GM12872 (cell line): ENCODE results near the gene UTF1.

Experiments used
- TF ChIP-seq, protein P1 (sequence below): IDR thresholded peaks from 3 replicates; pipeline ENCODE4 v1.5.1; 2011; ENCODE audit warnings: low read depth, mild to moderate bottlenecking, low read length, moderate library complexity; ENCODE audit not compliant: insufficient read depth

Gene UTF1

DNA sequence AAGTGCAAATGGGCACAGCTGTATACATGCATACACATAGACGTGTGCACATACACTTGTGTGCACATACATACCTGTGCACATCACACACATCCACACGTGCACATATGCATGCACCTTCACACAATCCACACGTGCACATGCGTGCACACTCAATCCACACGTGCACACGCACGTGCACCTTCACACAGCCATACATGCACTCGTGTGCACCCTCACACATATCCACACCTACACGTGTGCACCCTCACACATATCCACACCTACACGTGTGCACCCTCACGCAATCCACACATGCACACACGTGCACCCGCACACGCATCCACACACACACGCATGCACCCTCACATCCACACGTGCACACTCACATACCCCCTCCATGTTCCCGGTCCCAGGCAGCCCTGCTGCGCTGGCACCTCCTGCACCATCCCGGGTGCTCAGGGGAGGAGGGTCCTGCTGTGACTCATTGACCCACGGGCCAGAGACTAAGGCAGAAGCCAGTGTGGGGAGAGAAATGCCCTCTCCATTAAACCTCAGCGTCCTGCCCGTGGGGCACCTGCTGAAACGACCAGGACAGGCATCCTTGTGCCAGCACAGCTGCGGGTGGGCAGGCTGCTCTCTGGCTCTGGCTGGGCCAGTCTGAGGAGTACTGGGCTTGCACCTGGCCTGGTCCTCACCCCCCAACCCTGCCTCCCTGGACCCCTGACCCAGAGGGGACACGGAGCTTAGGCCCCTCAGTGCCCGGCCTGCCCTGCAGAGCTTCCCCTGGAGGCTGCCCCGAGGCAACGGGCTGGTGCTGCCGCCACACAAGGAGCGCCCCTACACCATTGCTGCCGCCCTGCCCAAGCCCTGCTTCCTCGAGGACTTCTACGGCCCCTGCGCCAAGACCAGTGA is 17.8 kb upstream of the UTF1 start:
- TF ChIP-seq, protein P1, sequence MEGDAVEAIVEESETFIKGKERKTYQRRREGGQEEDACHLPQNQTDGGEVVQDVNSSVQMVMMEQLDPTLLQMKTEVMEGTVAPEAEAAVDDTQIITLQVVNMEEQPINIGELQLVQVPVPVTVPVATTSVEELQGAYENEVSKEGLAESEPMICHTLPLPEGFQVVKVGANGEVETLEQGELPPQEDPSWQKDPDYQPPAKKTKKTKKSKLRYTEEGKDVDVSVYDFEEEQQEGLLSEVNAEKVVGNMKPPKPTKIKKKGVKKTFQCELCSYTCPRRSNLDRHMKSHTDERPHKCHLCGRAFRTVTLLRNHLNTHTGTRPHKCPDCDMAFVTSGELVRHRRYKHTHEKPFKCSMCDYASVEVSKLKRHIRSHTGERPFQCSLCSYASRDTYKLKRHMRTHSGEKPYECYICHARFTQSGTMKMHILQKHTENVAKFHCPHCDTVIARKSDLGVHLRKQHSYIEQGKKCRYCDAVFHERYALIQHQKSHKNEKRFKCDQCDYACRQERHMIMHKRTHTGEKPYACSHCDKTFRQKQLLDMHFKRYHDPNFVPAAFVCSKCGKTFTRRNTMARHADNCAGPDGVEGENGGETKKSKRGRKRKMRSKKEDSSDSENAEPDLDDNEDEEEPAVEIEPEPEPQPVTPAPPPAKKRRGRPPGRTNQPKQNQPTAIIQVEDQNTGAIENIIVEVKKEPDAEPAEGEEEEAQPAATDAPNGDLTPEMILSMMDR, result no peak

DNA sequence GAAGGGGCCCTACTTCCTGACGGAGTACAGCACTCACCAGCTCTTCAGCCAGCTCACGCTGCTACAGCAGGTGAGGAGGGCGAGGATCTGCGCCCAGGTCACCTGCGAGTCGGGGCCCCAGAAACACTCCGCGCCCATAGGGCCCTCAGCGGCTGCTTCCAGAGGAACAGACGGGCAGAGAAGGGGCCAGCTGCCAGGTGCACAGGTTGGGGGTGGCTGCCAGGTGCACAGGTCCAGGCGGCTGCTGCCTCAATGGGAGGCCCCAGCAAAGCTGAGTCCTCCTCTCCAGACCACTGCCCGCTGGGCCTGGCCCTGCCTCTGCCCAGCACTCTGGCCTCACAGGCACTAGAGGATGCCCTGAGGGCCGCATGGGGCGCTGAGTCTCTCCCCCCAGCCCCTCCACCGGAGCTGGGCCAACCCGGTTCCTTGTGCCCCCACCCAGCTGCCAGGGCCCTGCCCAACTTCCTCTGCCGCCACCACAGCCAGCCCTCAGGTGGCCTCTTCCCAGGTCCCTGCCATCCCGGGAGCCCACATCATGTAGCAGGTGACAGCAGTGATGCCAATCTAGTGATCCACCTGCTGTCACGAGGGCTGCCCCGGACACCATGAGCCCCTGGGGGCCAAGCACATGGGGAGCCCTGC is 17.0 kb upstream of the UTF1 start:
- TF ChIP-seq, protein P1, result no peak

DNA sequence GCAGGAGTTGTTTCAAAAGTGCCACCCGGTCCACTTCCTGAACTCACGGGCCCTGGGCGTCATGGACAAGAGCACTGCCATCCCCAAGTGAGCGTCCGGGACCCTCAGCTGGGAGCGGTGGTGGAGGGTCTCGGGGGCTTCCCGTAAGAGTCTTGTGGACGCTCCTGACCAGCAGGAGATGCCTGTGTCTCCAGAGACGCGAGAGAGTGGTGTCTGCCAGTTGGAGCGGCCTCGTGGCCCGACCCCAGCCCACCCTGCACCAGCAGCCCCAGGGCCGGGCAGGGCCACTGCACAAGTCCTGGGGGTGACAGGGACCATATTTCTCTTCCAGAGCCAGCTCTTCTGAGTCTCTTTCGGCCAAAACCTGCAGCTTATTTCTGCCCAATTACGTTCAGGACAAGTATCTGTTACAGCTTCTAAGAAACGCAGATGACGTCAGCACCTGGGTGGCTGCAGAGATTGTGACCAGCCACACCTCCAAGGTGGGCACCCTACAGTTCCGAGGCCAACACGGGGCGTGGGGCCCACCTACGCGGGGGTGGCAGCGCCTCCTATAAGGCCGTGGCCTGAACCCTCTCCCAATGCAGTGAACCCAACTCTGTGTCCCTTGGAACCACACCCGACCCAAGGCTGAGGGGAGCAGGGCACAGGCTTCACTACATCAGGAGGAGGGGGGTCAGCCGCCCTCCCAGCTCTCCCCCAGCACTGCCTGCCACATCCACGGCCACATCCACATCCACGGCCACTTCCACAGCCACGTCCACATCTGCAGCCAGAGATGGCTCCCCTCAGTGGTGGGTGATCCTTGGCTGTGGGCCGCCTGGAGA is 16.2 kb upstream of the UTF1 start:
- TF ChIP-seq, protein P1, result no peak

DNA sequence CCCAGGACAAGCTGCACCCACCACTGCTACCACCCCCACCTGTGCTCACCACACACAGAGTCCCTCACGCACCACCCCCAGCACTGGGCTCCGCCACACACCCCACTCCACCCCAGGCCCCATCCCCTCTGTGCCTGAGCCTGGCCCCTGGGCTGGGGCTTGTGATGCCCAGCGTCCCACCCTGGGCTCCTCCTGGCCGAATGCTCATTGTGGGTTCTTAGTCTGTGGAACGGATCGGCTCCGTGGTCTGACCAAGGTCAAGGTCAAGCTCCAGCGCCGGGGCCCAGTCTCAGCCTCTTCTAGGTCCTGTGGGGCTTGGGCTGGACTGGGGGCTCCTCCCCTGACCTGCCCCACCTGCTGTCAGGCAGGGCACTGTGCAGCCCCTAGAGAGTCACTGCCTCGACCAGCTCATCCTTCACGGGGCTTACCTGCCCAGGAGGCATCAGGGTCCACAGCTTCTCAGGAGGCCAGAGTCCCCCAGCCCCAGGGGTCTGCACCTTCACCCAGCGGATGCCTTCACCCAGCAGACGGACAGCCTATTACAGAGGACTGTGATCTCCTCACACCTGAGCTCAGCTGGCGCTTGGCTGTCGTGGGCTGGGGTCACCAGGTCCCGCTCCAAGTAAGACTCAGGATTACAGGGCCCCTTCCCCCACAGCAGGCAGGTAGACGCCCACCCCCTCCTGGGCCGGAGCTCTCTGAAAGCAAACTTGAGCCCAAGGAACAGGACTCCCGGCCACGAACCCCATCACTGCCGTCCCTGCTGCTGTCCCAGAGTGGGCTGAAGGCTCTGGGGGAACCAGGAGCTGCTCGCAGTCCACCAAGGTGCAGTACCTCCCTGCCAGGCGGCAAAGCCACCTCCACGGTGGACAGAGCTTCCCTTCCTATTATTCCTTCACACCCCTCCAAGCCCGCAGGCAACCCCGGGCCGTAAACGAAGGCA is 15.3 kb upstream of the UTF1 start:
- TF ChIP-seq, protein P1, result no peak

DNA sequence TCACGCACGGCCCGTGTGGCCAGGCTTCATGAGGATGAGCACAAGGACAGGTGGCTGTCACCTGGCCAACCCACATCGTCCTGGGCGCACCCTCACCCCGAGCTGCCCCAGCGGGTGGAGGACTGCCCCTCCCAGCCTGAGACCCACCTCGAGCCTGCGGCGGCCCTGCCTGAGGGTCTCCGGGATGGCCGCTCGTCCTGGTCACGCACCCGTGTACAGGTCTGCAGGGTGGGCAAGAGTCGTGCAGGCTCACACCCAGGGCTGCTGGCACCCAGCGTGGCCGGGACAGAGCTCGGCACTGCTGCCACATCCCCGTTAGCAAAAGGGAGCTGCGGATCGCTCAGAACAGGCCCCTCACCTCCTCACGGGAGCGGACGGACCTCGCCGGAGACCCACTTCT is 14.4 kb upstream of the UTF1 start:
- TF ChIP-seq, protein P1, result no peak

DNA sequence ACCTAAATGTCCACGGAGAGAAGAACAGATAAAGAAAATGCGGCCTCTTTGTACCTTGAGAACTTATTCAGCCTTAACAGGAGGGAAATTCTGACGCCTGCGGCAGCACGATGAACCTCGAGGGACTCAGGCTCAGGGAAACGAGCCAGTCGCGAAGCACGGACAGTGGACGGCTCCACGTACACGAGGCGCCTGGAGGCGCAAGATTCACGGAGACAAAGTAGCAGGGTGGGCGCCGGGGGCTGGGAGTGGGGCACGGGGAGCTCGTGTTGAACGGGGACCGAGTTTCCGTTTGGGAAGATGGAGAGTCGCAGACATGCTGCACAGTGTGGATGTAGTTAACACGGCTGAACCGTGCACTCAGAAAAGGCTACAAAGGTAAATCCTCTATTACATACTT is 13.2 kb upstream of the UTF1 start:
- TF ChIP-seq, protein P1, result no peak
